Esophagus muscularis mucosa (tissue), 4 donors: ENCODE measurements around the gene CARNS1.

Experiments used
- CTCF ChIP-seq, 3 experiments: fragments of 200-600 bp in 2 of 3; fragments of 450-650 bp in 1 of 3; sonication (generic) in 2 of 3; IDR thresholded peaks; one replicate each; pipeline ENCODE4 v1.5.1; 2017 to 2019; ENCODE audit warnings: antibody characterized with exemption in 3 of 3, mild to moderate bottlenecking in 2 of 3, moderate library complexity in 1 of 3
- EP300 ChIP-seq: sonication (generic); formaldehyde crosslinking; IDR thresholded peaks from one replicate; pipeline ENCODE4 v1.6.1; 2017; ENCODE audit warnings: antibody characterized with exemption
- POLR2A ChIP-seq: fragments of 450-650 bp; IDR thresholded peaks from one replicate; pipeline ENCODE4 v1.6.1; 2017; ENCODE audit warnings: antibody characterized with exemption, moderate library complexity, mild to moderate bottlenecking, low read depth
- POLR2AphosphoS5 ChIP-seq, 2 donors: sonication (generic); formaldehyde crosslinking; IDR thresholded peaks; one replicate each; pipeline ENCODE4 v1.6.1; 2017; ENCODE audit warnings: antibody characterized with exemption in 2 of 2

- no peak for TF ChIP-seq EP300
- no peak for TF ChIP-seq CTCF (IDR thresholded peaks at IDR 0.05)
- TF ChIP-seq POLR2AphosphoS5 (IDR thresholded peaks at IDR 0.05), result peak; percentile 37 to 41
- TF ChIP-seq POLR2A, result no peak
Observed at GRCh38 chr11:67463680-67464410, 48.4 kb downstream of the CARNS1 start.
